Fibroblast of upper back skin (primary cell): ENCODE data around the gene TOR1B.

Source experiments
- DNase-seq: peaks from one replicate; pipeline ENCODE4 v3.0.0-alpha.2; 2013

The TOR1B gene

DNA sequence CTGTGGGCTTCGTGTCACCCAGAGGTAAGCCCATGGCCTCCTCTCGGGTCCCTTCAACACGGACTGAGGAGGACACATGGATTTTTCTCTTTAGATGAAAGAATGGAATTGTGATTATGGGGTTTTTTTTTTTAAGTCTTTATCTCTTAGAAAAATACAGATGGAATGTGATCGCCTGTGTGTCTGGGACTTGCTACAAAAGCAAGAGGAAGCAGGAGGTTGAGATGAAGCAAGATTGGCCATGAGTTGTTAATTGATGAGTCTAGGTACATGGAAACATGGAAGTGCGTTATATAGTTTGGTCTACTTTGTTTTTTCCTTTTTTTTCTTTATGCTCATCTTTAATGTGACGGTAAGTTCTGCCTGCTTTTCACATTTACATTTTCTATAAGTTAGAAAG, 46.9 kb downstream of the TOR1B start:
- no peak for DNase-seq

DNA sequence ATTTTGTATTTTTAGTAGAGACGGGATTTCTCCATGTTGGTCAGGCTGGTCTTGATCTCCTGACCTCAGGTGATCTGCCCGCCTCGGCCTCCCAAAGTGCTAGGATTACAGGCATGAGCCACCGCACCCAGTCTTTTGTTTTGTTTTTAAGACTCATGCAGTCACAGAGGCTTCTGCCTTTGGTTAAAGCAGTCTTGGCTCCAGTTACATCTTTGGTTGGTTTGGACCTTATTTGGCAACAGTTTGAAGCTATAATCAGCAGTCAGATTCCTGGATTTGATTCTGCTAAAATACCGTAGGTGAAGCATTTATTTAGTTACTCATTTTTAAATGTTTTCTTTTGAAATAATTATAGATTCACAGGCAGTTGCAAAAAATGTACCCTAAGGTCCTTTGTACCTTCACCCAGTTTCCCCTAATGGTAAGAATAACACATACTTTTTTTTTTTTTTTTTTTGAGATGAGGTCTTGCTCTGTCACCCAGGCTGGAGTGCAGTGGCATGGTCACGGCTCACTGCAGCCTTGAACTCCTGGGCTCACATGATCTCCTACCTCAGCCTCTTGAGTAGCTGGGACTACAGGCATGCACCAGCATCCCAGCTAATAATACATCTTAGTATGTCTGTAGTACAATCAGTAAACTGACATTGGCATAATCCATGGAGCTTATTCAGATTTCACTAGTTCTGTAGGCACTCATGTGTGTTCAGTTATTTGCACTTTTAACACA, 48.0 kb downstream of the TOR1B start:
- DNase-seq: no peak

DNA sequence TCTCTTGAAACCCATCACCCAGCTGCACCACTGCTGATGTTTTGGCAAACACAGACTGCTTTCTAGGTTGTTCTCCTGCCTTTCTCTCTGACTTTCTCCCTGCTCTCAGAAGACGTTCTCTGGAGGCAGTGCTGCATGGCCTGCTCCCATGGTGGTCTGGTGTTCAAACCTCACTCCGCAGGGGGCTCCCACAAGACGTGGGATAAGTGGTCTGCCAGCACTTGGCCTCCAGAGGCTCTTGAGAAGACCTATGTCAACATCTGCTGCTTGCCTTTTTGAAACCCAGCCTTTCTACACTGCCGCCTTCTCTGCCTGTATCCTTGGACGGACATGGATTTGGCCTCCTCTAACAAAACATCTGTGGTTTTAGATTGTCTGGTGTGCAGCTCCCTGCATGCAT, 48.8 kb downstream of the TOR1B start:
- no peak for DNase-seq

DNA sequence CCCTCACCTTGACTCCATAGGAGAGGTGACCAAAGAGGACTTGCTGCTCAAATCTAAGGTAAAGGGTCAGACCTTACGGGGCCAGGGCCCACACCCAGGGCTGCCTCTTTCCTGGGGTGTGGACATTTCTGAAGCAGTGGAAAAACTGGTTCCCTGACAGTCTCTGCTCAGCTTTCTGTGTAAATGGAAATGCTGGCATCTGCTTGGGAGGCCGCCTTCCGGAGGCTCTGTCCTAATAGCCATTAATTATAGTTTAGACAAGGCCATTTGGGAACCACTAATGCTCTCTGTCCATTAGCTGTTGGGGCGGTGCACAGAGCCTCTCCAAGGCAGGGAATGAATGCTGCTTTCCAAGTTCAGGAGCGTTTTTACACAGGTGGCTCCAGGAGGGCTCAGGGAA, 49.6 kb downstream of the TOR1B start:
- no peak for DNase-seq

DNA sequence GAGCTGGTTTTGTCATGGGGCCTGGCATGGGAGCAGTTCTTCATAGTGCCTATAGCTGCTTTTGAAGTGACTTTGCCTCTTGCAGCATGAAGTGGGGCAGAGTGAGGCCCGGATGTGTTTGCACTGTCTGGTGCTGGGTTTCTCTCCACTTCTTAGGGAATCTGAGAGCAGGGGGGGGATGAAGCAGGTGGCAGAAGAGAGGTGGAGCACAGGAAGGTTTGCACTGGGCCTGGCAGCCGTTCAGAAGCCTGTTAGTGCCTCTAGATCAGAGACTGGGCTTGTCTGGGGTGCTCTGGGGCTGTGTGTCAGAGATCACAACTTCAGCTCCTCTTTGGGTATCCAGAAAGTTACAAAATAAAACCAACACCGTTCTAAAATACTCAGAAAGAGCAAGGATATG, 50.6 kb downstream of the TOR1B start:
- DNase-seq: no peak

DNA sequence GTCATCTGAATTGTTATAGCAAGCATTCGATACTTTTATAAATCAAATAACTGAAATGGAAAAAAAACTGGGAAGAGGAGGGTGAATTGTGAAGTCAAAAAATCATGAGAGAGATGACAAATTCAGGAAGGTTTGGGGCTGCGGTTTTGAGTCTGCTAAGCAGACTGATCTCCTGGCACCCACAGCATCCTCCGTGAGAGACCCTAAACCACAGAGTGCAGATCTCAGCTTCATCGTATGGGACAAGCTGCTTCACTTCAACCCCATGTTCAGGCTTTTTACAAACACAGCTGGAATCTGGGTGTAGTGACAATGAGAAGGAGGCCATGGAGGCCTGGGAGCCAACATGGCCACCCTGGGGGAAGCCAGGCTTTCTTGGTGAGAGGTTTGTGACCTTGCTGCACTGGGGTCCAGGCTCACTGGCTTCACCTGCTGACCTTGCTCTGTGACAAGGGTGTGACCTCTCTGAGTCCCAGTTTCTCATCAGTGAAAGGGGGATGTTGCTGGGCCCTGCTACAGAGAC, 51.7 kb downstream of the TOR1B start:
- DNase-seq: no peak

DNA sequence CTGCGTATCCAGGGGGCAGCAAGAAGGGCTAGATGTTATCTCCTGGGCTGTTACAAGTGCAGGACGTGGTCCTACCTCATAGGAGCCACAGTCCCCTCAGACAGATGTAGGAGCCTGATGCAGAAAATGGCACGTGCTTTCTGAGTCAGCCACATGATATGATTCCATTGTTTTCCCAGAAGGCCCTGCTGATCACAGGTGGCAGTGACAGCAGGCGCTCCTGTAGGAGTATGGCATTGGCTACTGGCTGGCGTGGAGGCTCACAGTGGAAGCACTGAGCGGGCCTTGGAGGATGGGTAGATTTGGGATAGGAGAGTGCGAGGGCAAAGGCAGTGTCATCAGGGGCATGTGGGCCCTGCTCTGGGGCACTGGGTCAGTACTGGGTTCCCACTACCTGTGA, 54.2 kb downstream of the TOR1B start:
- DNase-seq: no peak

DNA sequence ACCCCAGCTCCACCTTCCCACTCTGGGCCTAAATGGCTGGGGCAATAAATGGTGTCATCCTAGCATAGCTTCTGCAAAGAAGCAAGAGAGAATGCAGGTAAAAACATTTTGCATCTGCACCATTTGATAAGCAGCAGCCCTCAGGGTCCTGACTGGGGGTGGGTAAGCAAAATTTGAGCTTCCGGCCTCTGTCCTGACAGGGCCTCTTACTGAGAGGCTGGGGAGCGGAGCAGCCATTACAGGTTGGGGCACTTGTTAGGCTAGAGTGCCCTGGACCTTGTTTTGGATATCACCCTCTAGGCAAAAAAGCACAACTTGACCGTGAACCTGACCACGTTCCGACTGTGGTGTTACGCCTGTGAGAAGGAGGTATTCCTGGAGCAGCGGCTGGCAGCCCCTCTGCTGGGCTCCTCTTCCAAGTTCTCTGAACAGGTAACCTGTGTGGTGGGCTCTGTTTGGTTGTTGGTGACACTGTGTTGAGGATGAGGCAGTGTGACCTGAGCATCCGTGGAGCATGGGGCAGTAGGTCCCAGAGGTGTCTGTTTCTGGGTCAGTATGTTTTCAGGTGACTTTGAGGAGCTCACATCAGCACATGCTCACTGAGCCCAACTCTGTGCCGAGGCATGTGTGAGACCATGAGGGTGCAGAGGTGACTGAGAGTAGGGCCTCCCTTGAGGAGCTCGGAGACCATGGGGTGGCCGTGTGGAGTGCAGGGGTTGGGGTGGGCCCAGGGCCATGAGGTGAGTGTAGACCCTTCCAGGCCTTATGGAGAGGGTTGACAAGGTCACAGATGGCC, 55.4 kb downstream of the TOR1B start:
- no peak for DNase-seq
